ENCODE results near the gene CHRNB4.

The CHRNB4 gene

GRCh38 chr15:78626381-78626995, 14.5 kb downstream of the CHRNB4 start:
- Histone ChIP-seq H3K27ac (no peak overlapping the region), H3K4me3 (no peak overlapping the region), H3K36me3 (ENCODE audit: insufficient read depth, low read length) (no peaks in the 10 kb centered on the region), H3K9ac (ENCODE audit: insufficient read length) (no peak overlapping the region), H3K9me3 (ENCODE audit: low read depth, low read length) (no peaks in the 10 kb centered on the region)
- DNase-seq (ENCODE audit: low read depth, low spot score) = no peak
- no peak for TF ChIP-seq EZH2 (IDR thresholded peaks at IDR 0.05)
- TF ChIP-seq POLR2AphosphoS5 (IDR thresholded peaks at IDR 0.05; ENCODE audit: borderline replicate concordance, low read depth, low read length) = no peak
- TF ChIP-seq FOXP2 (optimal IDR thresholded peaks at IDR 0.05; ENCODE audit: control extremely low read depth, extremely low read length, insufficient read depth) = no peak

GRCh38 chr15:78625606-78626280, 15.3 kb downstream of the CHRNB4 start:
- no peak for TF ChIP-seq EZH2 (IDR thresholded peaks at IDR 0.05)
- no peak for TF ChIP-seq POLR2AphosphoS5 (IDR thresholded peaks at IDR 0.05; ENCODE audit: borderline replicate concordance, low read depth, low read length)
- no peak for TF ChIP-seq FOXP2 (optimal IDR thresholded peaks at IDR 0.05; ENCODE audit: control extremely low read depth, extremely low read length, insufficient read depth)
- H3K4me3 ChIP-seq = no peak overlapping the region
- DNase-seq (ENCODE audit: low read depth, low spot score) = no peak
- no peak overlapping the region for H3K27ac ChIP-seq
- H3K36me3 ChIP-seq (ENCODE audit: insufficient read depth, low read length) = no peaks in the 10 kb centered on the region
- H3K9me3 ChIP-seq (ENCODE audit: low read depth, low read length) = no peaks in the 10 kb centered on the region
- H3K9ac ChIP-seq (ENCODE audit: insufficient read length) = no peak overlapping the region

- Histone ChIP-seq H3K27ac (no peak overlapping the region), H3K9ac (ENCODE audit: insufficient read length) (no peak overlapping the region), H3K9me3 (ENCODE audit: low read depth, low read length) (no peaks in the 10 kb centered on the region), H3K4me3 (no peak overlapping the region), H3K36me3 (ENCODE audit: insufficient read depth, low read length) (no peaks in the 10 kb centered on the region)
- DNase-seq (ENCODE audit: low read depth, low spot score) = no peak
- no peak for TF ChIP-seq POLR2AphosphoS5 (IDR thresholded peaks at IDR 0.05; ENCODE audit: borderline replicate concordance, low read depth, low read length)
- no peak for TF ChIP-seq EZH2 (IDR thresholded peaks at IDR 0.05)
- no peak for TF ChIP-seq FOXP2 (optimal IDR thresholded peaks at IDR 0.05; ENCODE audit: control extremely low read depth, extremely low read length, insufficient read depth)
Observed at GRCh38 chr15:78624651-78625590, 16.1 kb downstream of the CHRNB4 start.

GRCh38 chr15:78623786-78624497, 17.1 kb downstream of the CHRNB4 start:
- no peaks in the 10 kb centered on the region for H3K9me3 ChIP-seq (ENCODE audit: low read depth, low read length)
- no peaks in the 10 kb centered on the region for H3K36me3 ChIP-seq (ENCODE audit: insufficient read depth, low read length)
- TF ChIP-seq EZH2 (IDR thresholded peaks at IDR 0.05) = no peak
- TF ChIP-seq POLR2AphosphoS5 (IDR thresholded peaks at IDR 0.05; ENCODE audit: borderline replicate concordance, low read depth, low read length) = no peak
- no peak for TF ChIP-seq FOXP2 (optimal IDR thresholded peaks at IDR 0.05; ENCODE audit: control extremely low read depth, extremely low read length, insufficient read depth)
- no peak overlapping the region for H3K9ac ChIP-seq (ENCODE audit: insufficient read length)
- no peak for DNase-seq (ENCODE audit: low read depth, low spot score)
- H3K27ac ChIP-seq = no peak overlapping the region
- no peak overlapping the region for H3K4me3 ChIP-seq

GRCh38 chr15:78621810-78622402, 19.1 kb downstream of the CHRNB4 start:
- Histone ChIP-seq H3K36me3 (ENCODE audit: insufficient read depth, low read length) (no peaks in the 10 kb centered on the region), H3K27ac (no peak overlapping the region), H3K9me3 (ENCODE audit: low read depth, low read length) (no peaks in the 10 kb centered on the region), H3K4me3 (no peak overlapping the region), H3K9ac (ENCODE audit: insufficient read length) (no peak overlapping the region)
- DNase-seq (ENCODE audit: low read depth, low spot score) = no peak
- no peak for TF ChIP-seq POLR2AphosphoS5 (IDR thresholded peaks at IDR 0.05; ENCODE audit: borderline replicate concordance, low read depth, low read length)
- no peak for TF ChIP-seq FOXP2 (optimal IDR thresholded peaks at IDR 0.05; ENCODE audit: control extremely low read depth, extremely low read length, insufficient read depth)

GRCh38 chr15:78620527-78621421, 20.2 kb downstream of the CHRNB4 start, which contains the start of gene CHRNA3:
TSS of gene CHRNA3 (minus strand) at chr15:78620996. CDS start at chr15:78620794, 202 bp downstream.
- no peaks in the 10 kb centered on the region for H3K36me3 ChIP-seq (ENCODE audit: insufficient read depth, low read length)
- no peak for DNase-seq (ENCODE audit: low read depth, low spot score)

More at GRCh38 chr15:78620527-78621421, 20.2 kb downstream of the CHRNB4 start, which contains the start of gene CHRNA3:
- peak within 1 kb of the TSS; percentile 47 for H3K4me3 ChIP-seq
- H3K27ac ChIP-seq = no peak within 1 kb of the TSS
- TF ChIP-seq EZH2 (IDR thresholded peaks at IDR 0.05) (no peak), FOXP2 (optimal IDR thresholded peaks at IDR 0.05; ENCODE audit: control extremely low read depth, extremely low read length, insufficient read depth) (no peak), POLR2AphosphoS5 (IDR thresholded peaks at IDR 0.05; ENCODE audit: borderline replicate concordance, low read depth, low read length) (no peak)
- H3K9ac ChIP-seq (ENCODE audit: insufficient read length) = no peak within 1 kb of the TSS
- H3K9me3 ChIP-seq (ENCODE audit: low read depth, low read length) = no peaks in the 10 kb centered on the region

All from SK-N-MC (cell line).